GM18870 (cell line): ENCODE data around the gene SLC7A6OS.

Experiments used
- ATAC-seq: cut with Tn5 transposase; IDR thresholded peaks from one replicate; pipeline ENCODE4 v1.9.1; 2021; ENCODE audit warnings: moderate library complexity; ENCODE audit not compliant: unreplicated experiment

SLC7A6OS gene

GRCh38 chr16:68257906-68258800, 52.6 kb downstream of the SLC7A6OS start:
- ATAC-seq, result no peak

GRCh38 chr16:68257251-68257905, 53.4 kb downstream of the SLC7A6OS start:
- no peak for ATAC-seq

GRCh38 chr16:68255712-68256111, 55.0 kb downstream of the SLC7A6OS start:
- ATAC-seq, result no peak

GRCh38 chr16:68253721-68254120, 57.0 kb downstream of the SLC7A6OS start:
- ATAC-seq, result no peak

GRCh38 chr16:68252383-68252782, 58.4 kb downstream of the SLC7A6OS start:
- ATAC-seq, result no peak

GRCh38 chr16:68251832-68252231, 58.9 kb downstream of the SLC7A6OS start:
- ATAC-seq, result no peak

- no peak for ATAC-seq
Observed at GRCh38 chr16:68250951-68251350, 59.8 kb downstream of the SLC7A6OS start.

- ATAC-seq, result no peak
Observed at GRCh38 chr16:68249371-68249770, 61.4 kb downstream of the SLC7A6OS start.
